ENCODE results near the gene GNA12. TPM values are rescaled to one million over a fixed set of nuclear protein-coding genes. Genes with fewer than 3 reads are reported as not detected.
A peak's percentile ranks its signal among the peaks of the same experiment; 100 is the strongest.

Gene GNA12
- total RNA-seq, 1 donor = 27.1 TPM

DNA sequence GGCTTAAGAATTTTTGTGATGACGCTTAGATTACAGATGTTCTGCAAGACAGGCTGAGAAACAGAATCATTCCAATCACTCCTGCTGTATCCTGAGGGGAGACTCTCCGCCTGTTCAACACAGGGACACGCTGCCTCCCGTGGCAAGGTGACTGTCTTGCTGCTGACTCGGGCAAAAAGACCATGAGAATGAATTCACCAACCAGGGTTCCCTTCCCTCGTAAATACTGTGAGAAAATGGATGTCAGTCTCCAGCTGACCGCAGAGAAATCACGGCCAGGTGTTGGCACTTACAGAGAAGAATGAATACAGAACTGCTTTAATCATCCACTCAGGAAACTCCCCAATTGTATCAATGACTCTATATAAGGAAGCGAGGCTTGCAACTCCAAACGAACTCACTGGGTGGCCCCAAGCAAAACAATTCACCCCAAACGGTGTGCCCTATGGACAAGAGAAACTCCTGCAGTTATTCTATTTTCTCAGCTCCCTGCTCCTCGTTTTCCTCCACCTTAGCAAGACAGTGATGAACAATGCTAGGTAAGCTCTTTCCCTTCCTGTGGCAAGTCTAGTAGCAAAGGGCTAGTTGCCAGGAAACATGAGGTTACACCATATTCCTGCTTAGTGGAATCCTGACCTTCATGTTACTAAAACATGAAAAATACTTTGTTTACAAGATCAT lies 22.8 kb downstream of the GNA12 start:
- no peak overlapping the region for H2AFZ ChIP-seq (ENCODE audit: low read length)
- peaks cover 4% of the 10 kb centered on the region for H3K36me3 ChIP-seq (ENCODE audit: insufficient read depth, low read length)
- no peaks in the 10 kb centered on the region for H3K9me3 ChIP-seq (ENCODE audit: low read depth, low read length)
- H3K4me2 ChIP-seq (ENCODE audit: insufficient read depth, low read length) = peak overlapping the region; percentile 37
- H3K27me3 ChIP-seq (ENCODE audit: insufficient read depth, low read length) = no peaks in the 10 kb centered on the region
- peak overlapping the region; percentile 97 for H3K27ac ChIP-seq (ENCODE audit: low read depth, low read length)
- no peak overlapping the region for H3K4me3 ChIP-seq (ENCODE audit: insufficient read depth, low read length)
- TF ChIP-seq, protein P1, sequence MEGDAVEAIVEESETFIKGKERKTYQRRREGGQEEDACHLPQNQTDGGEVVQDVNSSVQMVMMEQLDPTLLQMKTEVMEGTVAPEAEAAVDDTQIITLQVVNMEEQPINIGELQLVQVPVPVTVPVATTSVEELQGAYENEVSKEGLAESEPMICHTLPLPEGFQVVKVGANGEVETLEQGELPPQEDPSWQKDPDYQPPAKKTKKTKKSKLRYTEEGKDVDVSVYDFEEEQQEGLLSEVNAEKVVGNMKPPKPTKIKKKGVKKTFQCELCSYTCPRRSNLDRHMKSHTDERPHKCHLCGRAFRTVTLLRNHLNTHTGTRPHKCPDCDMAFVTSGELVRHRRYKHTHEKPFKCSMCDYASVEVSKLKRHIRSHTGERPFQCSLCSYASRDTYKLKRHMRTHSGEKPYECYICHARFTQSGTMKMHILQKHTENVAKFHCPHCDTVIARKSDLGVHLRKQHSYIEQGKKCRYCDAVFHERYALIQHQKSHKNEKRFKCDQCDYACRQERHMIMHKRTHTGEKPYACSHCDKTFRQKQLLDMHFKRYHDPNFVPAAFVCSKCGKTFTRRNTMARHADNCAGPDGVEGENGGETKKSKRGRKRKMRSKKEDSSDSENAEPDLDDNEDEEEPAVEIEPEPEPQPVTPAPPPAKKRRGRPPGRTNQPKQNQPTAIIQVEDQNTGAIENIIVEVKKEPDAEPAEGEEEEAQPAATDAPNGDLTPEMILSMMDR (IDR thresholded peaks at IDR 0.05; ENCODE audit: extremely low read depth, low read depth, low read length) = no peak
- peaks cover 43% of the 10 kb centered on the region for H3K4me1 ChIP-seq (ENCODE audit: insufficient read depth, low read length)
- peaks cover 3% of the 10 kb centered on the region for H4K20me1 ChIP-seq (ENCODE audit: insufficient read depth, low read length)
- H3K79me2 ChIP-seq (ENCODE audit: insufficient read depth, low read length) = peaks cover 82% of the 10 kb centered on the region
- DNase-seq (ENCODE audit: insufficient read length, low spot score, missing footprints) = peak; percentile 65

DNA sequence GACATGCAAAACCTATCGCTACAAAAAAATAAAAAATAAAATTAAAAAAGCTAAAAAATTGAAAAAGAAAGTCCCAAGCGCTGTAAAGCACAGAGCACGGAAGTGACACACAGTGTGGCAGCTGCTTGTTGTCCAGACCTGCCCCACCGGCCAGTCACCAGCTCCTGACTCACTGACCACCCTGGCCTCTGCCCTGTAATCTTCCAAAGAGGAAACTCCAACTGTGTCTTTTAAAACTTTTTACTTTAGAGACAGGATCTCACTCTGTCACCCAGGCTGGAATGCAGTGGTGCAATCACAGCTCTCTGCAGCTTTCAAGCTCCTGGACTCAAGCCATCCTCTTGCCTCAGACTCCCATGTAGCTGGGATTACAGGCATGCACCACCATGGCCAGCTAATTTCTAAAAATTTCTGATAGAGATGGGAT lies 23.6 kb downstream of the GNA12 start:
- no peaks in the 10 kb centered on the region for H3K36me3 ChIP-seq (ENCODE audit: insufficient read depth, low read length)
- H3K27me3 ChIP-seq (ENCODE audit: insufficient read depth, low read length) = no peaks in the 10 kb centered on the region
- H3K27ac ChIP-seq (ENCODE audit: low read depth, low read length) = peak overlapping the region; percentile 97
- H3K4me1 ChIP-seq (ENCODE audit: insufficient read depth, low read length) = peaks cover 43% of the 10 kb centered on the region
- H3K4me2 ChIP-seq (ENCODE audit: insufficient read depth, low read length) = no peak overlapping the region
- peak; percentile 94 for DNase-seq (ENCODE audit: insufficient read length, low spot score, missing footprints)
- no peak overlapping the region for H2AFZ ChIP-seq (ENCODE audit: low read length)
- peaks cover 82% of the 10 kb centered on the region for H3K79me2 ChIP-seq (ENCODE audit: insufficient read depth, low read length)
- TF ChIP-seq, protein P1 (IDR thresholded peaks at IDR 0.05; ENCODE audit: extremely low read depth, low read depth, low read length) = no peak
- peaks cover 7% of the 10 kb centered on the region for H4K20me1 ChIP-seq (ENCODE audit: insufficient read depth, low read length)
- no peaks in the 10 kb centered on the region for H3K9me3 ChIP-seq (ENCODE audit: low read depth, low read length)
- H3K4me3 ChIP-seq (ENCODE audit: insufficient read depth, low read length) = no peak overlapping the region

DNA sequence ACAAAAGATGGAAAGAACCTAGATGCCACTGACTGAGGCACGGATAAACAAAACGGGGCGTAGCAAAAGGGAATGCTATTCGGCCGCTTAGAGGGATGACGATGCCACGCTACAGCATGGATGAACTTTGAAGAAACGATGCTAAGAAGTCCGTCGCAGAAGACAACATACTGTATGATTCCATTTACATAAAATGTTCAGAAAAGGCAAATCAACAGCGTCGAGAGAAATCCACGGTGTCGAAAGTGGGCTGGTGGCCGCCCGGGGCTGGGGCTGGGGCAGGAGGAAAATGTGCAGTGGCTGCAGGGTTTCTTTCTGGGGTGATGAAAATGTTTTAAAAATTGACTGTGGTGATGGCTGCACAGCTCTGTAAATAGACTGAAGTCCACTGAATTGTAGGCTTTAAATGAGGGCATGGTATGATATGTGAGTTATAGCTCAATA lies 24.1 kb downstream of the GNA12 start:
- H3K4me1 ChIP-seq (ENCODE audit: insufficient read depth, low read length) = peaks cover 43% of the 10 kb centered on the region

More for the DNA sequence above, 24.1 kb downstream of the GNA12 start:
- H3K4me2 ChIP-seq (ENCODE audit: insufficient read depth, low read length) = no peak overlapping the region
- TF ChIP-seq, protein P1 (IDR thresholded peaks at IDR 0.05; ENCODE audit: extremely low read depth, low read depth, low read length) = no peak
- no peaks in the 10 kb centered on the region for H3K36me3 ChIP-seq (ENCODE audit: insufficient read depth, low read length)
- peaks cover 7% of the 10 kb centered on the region for H4K20me1 ChIP-seq (ENCODE audit: insufficient read depth, low read length)
- no peak overlapping the region for H2AFZ ChIP-seq (ENCODE audit: low read length)
- no peaks in the 10 kb centered on the region for H3K27me3 ChIP-seq (ENCODE audit: insufficient read depth, low read length)
- H3K4me3 ChIP-seq (ENCODE audit: insufficient read depth, low read length) = no peak overlapping the region
- peak overlapping the region; percentile 97 for H3K27ac ChIP-seq (ENCODE audit: low read depth, low read length)
- H3K9me3 ChIP-seq (ENCODE audit: low read depth, low read length) = no peaks in the 10 kb centered on the region
- no peak for DNase-seq (ENCODE audit: insufficient read length, low spot score, missing footprints)
- peaks cover 82% of the 10 kb centered on the region for H3K79me2 ChIP-seq (ENCODE audit: insufficient read depth, low read length)

Data from osteoblast (primary cell).